KOPT-K1 (cell line): Measurements from ENCODE around the gene HUNK.

Source experiments
- H3K27ac ChIP-seq: fragments of 200-600 bp; sonication (generic); 2 replicates; pipeline ENCODE4 v1.5.1; 2016; ENCODE audit warnings: antibody characterized with exemption, mild to moderate bottlenecking, low read depth, low read length; ENCODE audit not compliant: poor library complexity, severe bottlenecking
- H3K36me3 ChIP-seq: fragments of 200-600 bp; sonication (generic); 2 replicates; pipeline ENCODE4 v1.5.1; 2017; ENCODE audit warnings: antibody characterized with exemption, mild to moderate bottlenecking, low read length, moderate library complexity; ENCODE audit not compliant: insufficient read depth
- H3K9me3 ChIP-seq: fragments of 200-600 bp; sonication (generic); 2 replicates; pipeline ENCODE4 v1.5.1; 2017; ENCODE audit warnings: antibody characterized with exemption, low read length, mild to moderate bottlenecking; ENCODE audit not compliant: insufficient read depth, poor library complexity, severe bottlenecking

HUNK gene

GRCh38 chr21:31872452-31873274 lies at the start of gene HUNK:
Gene HUNK (plus strand): TSS chr21:31873020. CDS start chr21:31873675, 655 bp downstream.
- no peak within 1 kb of the TSS for H3K27ac ChIP-seq
- no peaks in the 10 kb centered on the region for H3K36me3 ChIP-seq
- peaks cover 14% of the 10 kb centered on the region for H3K9me3 ChIP-seq

- H3K27ac ChIP-seq: no peak overlapping the region
- H3K36me3 ChIP-seq: no peaks in the 10 kb centered on the region
- H3K9me3 ChIP-seq: no peaks in the 10 kb centered on the region
These were observed 42.9 kb upstream of the HUNK start for GRCh38 chr21:31829736-31830472.

- Histone ChIP-seq H3K36me3 (no peaks in the 10 kb centered on the region), H3K27ac (no peak overlapping the region), H3K9me3 (no peaks in the 10 kb centered on the region)
These were observed 42.1 kb upstream of the HUNK start for GRCh38 chr21:31830701-31831100.

GRCh38 chr21:31837041-31837440 lies 35.8 kb upstream of the HUNK start:
- no peaks in the 10 kb centered on the region for H3K9me3 ChIP-seq
- no peak overlapping the region for H3K27ac ChIP-seq
- H3K36me3 ChIP-seq: no peaks in the 10 kb centered on the region

GRCh38 chr21:31837618-31838390 lies 35.0 kb upstream of the HUNK start:
- Histone ChIP-seq H3K36me3 (no peaks in the 10 kb centered on the region), H3K9me3 (no peaks in the 10 kb centered on the region), H3K27ac (no peak overlapping the region)

- no peaks in the 10 kb centered on the region for H3K9me3 ChIP-seq
- no peak overlapping the region for H3K27ac ChIP-seq
- H3K36me3 ChIP-seq: no peaks in the 10 kb centered on the region
These were observed 34.0 kb upstream of the HUNK start for GRCh38 chr21:31838586-31839355.

GRCh38 chr21:31844206-31844605 lies 28.6 kb upstream of the HUNK start:
- Histone ChIP-seq H3K36me3 (no peaks in the 10 kb centered on the region), H3K9me3 (no peaks in the 10 kb centered on the region), H3K27ac (no peak overlapping the region)

- Histone ChIP-seq H3K36me3 (no peaks in the 10 kb centered on the region), H3K27ac (no peak overlapping the region), H3K9me3 (no peaks in the 10 kb centered on the region)
These were observed 27.6 kb upstream of the HUNK start for GRCh38 chr21:31845151-31845729.

- H3K36me3 ChIP-seq: no peaks in the 10 kb centered on the region
- no peaks in the 10 kb centered on the region for H3K9me3 ChIP-seq
- H3K27ac ChIP-seq: no peak overlapping the region
These were observed 26.1 kb upstream of the HUNK start for GRCh38 chr21:31846690-31847089.

GRCh38 chr21:31847761-31848160 lies 25.1 kb upstream of the HUNK start:
- H3K36me3 ChIP-seq: no peaks in the 10 kb centered on the region
- H3K9me3 ChIP-seq: no peaks in the 10 kb centered on the region
- H3K27ac ChIP-seq: no peak overlapping the region

GRCh38 chr21:31848326-31848985 lies 24.4 kb upstream of the HUNK start:
- Histone ChIP-seq H3K27ac (no peak overlapping the region), H3K9me3 (no peaks in the 10 kb centered on the region), H3K36me3 (no peaks in the 10 kb centered on the region)

GRCh38 chr21:31850886-31851285 lies 21.9 kb upstream of the HUNK start:
- Histone ChIP-seq H3K27ac (no peak overlapping the region), H3K36me3 (no peaks in the 10 kb centered on the region), H3K9me3 (no peaks in the 10 kb centered on the region)

GRCh38 chr21:31855180-31855579 lies 17.6 kb upstream of the HUNK start:
- Histone ChIP-seq H3K36me3 (no peaks in the 10 kb centered on the region), H3K27ac (no peak overlapping the region), H3K9me3 (no peaks in the 10 kb centered on the region)

GRCh38 chr21:31857096-31857495 lies 15.7 kb upstream of the HUNK start:
- no peak overlapping the region for H3K27ac ChIP-seq
- peaks cover 4% of the 10 kb centered on the region for H3K9me3 ChIP-seq
- no peaks in the 10 kb centered on the region for H3K36me3 ChIP-seq
